ENCODE data around the gene ACER3.

ACER3 gene

DNA sequence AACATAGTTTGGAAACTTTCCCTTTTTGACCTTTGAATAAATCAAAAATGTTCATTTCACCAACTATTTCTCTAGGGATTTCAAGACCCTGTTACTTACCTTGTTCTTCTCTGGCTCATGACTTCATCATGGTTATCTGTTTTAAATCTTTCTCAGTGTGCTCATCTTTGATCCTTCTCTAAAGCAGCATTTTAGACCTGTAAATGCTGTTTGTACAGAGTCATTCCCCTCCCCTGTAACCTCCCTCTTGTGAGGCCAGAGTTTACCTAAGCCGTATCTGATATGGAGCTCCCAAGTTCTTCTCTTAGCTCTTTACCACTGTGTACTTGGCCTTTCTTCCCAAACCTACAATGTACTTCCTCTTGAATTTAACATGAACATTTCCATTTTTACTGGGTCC is 56.0 kb downstream of the ACER3 start:
- H3K79me2 ChIP-seq: no peaks in the 10 kb centered on the region
- no peaks in the 10 kb centered on the region for H3K36me3 ChIP-seq (ENCODE audit: control insufficient read depth, insufficient read depth, low read length)
- H3K27me3 ChIP-seq (ENCODE audit: control insufficient read depth, insufficient read depth, low read length): no peaks in the 10 kb centered on the region
- no peak overlapping the region for H3K4me3 ChIP-seq (ENCODE audit: low read depth, low read length)
- H3K4me2 ChIP-seq (ENCODE audit: low read length): no peak overlapping the region
- no peaks in the 10 kb centered on the region for H3K4me1 ChIP-seq
- H3K9me3 ChIP-seq (ENCODE audit: control insufficient read depth, low read length): no peaks in the 10 kb centered on the region
- H2AFZ ChIP-seq: no peak overlapping the region
- TF ChIP-seq, protein P1, sequence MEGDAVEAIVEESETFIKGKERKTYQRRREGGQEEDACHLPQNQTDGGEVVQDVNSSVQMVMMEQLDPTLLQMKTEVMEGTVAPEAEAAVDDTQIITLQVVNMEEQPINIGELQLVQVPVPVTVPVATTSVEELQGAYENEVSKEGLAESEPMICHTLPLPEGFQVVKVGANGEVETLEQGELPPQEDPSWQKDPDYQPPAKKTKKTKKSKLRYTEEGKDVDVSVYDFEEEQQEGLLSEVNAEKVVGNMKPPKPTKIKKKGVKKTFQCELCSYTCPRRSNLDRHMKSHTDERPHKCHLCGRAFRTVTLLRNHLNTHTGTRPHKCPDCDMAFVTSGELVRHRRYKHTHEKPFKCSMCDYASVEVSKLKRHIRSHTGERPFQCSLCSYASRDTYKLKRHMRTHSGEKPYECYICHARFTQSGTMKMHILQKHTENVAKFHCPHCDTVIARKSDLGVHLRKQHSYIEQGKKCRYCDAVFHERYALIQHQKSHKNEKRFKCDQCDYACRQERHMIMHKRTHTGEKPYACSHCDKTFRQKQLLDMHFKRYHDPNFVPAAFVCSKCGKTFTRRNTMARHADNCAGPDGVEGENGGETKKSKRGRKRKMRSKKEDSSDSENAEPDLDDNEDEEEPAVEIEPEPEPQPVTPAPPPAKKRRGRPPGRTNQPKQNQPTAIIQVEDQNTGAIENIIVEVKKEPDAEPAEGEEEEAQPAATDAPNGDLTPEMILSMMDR (IDR thresholded peaks at IDR 0.05): no peak
- H3K9ac ChIP-seq: no peak overlapping the region
- H3K27ac ChIP-seq: no peak overlapping the region

DNA sequence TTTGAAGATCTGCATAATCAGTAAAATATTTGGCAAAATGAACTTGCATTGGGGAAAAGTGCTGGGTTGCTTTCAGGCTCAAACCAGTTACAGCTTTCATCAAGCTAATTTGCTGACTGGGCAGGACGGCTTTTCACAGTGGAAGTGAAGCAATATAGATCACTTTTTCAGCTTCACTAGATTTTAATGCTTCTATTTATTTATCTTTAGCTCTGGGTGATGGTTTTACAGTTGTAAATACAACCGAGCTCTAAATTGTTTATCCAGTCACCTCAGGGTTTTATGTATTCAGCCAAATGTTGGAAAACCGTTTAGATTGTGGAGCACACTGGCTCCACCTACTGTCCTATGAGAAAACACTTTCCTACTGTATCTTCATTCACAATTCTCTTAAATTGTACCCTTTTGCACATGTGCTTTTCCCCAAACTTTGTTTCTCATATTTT is 58.2 kb downstream of the ACER3 start:
- H3K4me1 ChIP-seq: no peaks in the 10 kb centered on the region
- H3K36me3 ChIP-seq (ENCODE audit: control insufficient read depth, insufficient read depth, low read length): no peaks in the 10 kb centered on the region
- peak overlapping the region; percentile 58 for H3K4me2 ChIP-seq (ENCODE audit: low read length)
- peak overlapping the region; percentile 74 for H2AFZ ChIP-seq
- H3K4me3 ChIP-seq (ENCODE audit: low read depth, low read length): peak overlapping the region; percentile 16
- H3K27ac ChIP-seq: no peak overlapping the region
- TF ChIP-seq, protein P1 (IDR thresholded peaks at IDR 0.05): peak; percentile 52
- no peaks in the 10 kb centered on the region for H3K27me3 ChIP-seq (ENCODE audit: control insufficient read depth, insufficient read depth, low read length)
- H3K9ac ChIP-seq: no peak overlapping the region
- no peaks in the 10 kb centered on the region for H3K9me3 ChIP-seq (ENCODE audit: control insufficient read depth, low read length)
- no peaks in the 10 kb centered on the region for H3K79me2 ChIP-seq

DNA sequence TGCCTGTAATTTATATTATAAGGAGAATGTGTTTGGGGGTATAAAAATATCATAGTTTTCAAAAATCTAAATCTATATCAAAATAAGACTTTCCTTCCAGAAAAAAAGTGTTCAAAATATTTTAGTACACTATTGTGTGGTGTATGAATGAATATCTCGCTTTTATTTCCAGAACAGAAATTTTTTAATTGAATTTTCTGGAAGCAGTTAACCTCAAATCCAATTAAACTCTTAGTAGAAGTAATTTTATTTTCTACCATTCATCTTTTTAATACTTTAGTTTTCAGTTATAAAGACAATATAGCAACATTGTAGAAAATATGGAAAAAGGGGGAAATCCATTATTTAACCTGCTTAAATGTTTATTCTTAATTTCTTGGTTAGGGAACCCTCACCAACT is 58.7 kb downstream of the ACER3 start:
- TF ChIP-seq, protein P1 (IDR thresholded peaks at IDR 0.05): no peak
- H3K4me3 ChIP-seq (ENCODE audit: low read depth, low read length): no peak overlapping the region
- no peaks in the 10 kb centered on the region for H3K27me3 ChIP-seq (ENCODE audit: control insufficient read depth, insufficient read depth, low read length)
- H3K9ac ChIP-seq: no peak overlapping the region
- no peaks in the 10 kb centered on the region for H3K4me1 ChIP-seq
- no peak overlapping the region for H3K4me2 ChIP-seq (ENCODE audit: low read length)
- H2AFZ ChIP-seq: no peak overlapping the region
- no peak overlapping the region for H3K27ac ChIP-seq
- H3K79me2 ChIP-seq: no peaks in the 10 kb centered on the region
- no peaks in the 10 kb centered on the region for H3K9me3 ChIP-seq (ENCODE audit: control insufficient read depth, low read length)
- H3K36me3 ChIP-seq (ENCODE audit: control insufficient read depth, insufficient read depth, low read length): no peaks in the 10 kb centered on the region

DNA sequence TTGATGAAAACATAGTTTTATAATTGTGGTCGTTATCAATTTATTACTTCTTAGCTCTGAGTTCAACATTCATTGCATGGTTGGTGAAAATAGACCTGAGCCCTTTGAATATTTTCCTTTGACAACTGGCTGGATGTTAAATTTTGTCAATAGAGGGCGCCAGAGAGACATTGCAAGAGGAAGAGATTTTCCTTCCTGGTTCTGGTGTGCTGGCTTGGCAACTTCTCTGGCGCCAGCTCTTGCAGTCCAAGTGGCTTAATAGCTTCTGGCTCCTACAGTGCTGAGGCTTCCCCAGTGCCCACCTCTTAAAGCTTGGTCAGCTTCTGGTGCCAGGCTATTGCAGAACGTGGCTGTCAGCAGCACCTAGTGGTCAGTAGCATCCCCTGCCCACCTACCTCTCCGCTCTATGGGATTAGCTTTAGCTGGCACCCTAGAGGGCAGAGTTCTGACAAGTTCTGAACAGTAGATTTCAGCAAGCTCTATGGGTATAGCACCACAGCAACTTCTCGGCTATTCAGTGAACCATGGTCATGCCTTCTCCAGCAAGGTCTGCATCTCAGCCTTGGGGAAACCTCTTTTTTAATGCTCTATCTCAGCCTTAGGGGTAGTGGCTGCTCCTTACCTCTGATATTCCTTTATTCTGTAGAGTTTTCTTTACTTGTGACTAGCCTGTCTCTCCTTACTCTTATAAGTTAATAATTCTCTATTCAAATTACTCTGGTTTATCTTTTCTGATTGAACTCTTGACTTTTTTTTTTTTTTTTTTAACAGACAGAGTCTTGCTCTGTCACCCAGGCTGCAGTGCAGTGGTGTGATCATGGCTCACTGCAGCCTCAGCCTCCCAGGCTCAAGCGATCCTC is 59.4 kb downstream of the ACER3 start:
- Histone ChIP-seq H3K79me2 (no peaks in the 10 kb centered on the region), H3K4me3 (ENCODE audit: low read depth, low read length) (no peak overlapping the region), H3K9me3 (ENCODE audit: control insufficient read depth, low read length) (no peaks in the 10 kb centered on the region), H3K27ac (no peak overlapping the region), H3K9ac (no peak overlapping the region), H3K4me1 (no peaks in the 10 kb centered on the region), H3K4me2 (ENCODE audit: low read length) (peak overlapping the region; percentile 38), H3K27me3 (ENCODE audit: control insufficient read depth, insufficient read depth, low read length) (no peaks in the 10 kb centered on the region), H3K36me3 (ENCODE audit: control insufficient read depth, insufficient read depth, low read length) (no peaks in the 10 kb centered on the region), H2AFZ (peak overlapping the region; percentile 46)
- TF ChIP-seq, protein P1 (IDR thresholded peaks at IDR 0.05): peak; percentile 78

DNA sequence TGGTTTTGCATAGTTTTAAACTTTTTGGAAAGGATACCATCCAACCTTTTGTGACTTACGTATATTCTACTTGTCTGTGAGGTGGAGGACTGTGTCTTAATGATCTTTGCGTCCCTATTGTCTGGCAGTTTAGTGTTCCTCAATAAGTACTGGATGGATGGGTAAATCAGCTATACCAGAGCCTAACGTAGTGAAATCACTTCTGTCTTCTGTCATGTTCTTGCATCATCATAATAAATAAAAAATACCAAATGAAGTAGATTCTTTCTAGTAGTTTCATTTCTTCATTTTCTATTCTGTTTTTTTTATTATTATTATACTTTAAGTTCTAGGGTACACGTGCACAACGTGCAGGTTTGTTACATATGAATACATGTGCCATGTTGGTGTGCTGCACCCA is 66.4 kb downstream of the ACER3 start:
- Histone ChIP-seq H3K4me2 (ENCODE audit: low read length) (no peak overlapping the region), H3K27ac (no peak overlapping the region), H3K79me2 (no peaks in the 10 kb centered on the region), H3K27me3 (ENCODE audit: control insufficient read depth, insufficient read depth, low read length) (no peaks in the 10 kb centered on the region), H3K9me3 (ENCODE audit: control insufficient read depth, low read length) (no peaks in the 10 kb centered on the region), H3K4me1 (no peaks in the 10 kb centered on the region), H3K36me3 (ENCODE audit: control insufficient read depth, insufficient read depth, low read length) (no peaks in the 10 kb centered on the region), H3K4me3 (ENCODE audit: low read depth, low read length) (no peak overlapping the region), H3K9ac (no peak overlapping the region), H2AFZ (no peak overlapping the region)
- TF ChIP-seq, protein P1 (IDR thresholded peaks at IDR 0.05): no peak
